Measurements from ENCODE around the gene SLC6A19. TPM values are rescaled to one million over a fixed set of nuclear protein-coding genes. Genes with fewer than 3 reads are reported as not detected.

The SLC6A19 gene
- total and polyA plus RNA-seq, 2 donors (not counting 1 experiment from before 2014, with no cell fraction given), result not detected

DNA sequence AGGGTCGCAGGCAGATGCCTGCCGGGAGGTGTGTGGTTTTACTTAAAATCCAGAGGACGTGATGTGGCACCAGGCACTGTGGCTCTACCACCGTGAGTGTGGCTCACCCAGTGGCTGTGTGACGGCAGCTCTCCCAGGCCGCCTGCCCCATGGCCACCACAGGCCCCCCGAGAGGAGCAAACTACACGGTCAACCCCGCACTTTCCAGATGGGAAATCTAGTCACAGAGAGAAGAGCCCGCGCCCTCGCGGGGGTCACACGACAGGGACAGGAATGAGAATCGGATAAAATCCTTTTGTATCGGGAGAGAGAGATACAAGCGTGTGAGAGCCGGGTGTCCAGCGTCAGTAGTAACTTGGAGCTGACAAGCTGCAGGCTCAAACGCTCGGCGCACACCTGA lies 69.0 kb downstream of the SLC6A19 start:
- Histone ChIP-seq H3K9me3 (ENCODE audit: control extremely low read depth in 1 of 3, control insufficient read depth in 2 of 3, insufficient read depth in 1 of 3, low read length in 2 of 3) (no peaks in the 10 kb centered on the region), H3K79me2 (ENCODE audit: control insufficient read depth, insufficient read depth, low read length) (no peaks in the 10 kb centered on the region), H4K20me1 (ENCODE audit: control insufficient read depth, insufficient read depth, low read length, poor library complexity, severe bottlenecking) (no peaks in the 10 kb centered on the region), H3K4me2 (replicated peaks; ENCODE audit: low read depth, low read length, poor library complexity, severe bottlenecking) (no peak overlapping the region), H3K4me1 (ENCODE audit: control insufficient read depth in 2 of 2, insufficient read depth in 2 of 2, low read length in 2 of 2) (no peaks in the 10 kb centered on the region), H3K27ac (ENCODE audit: low read length in 2 of 2) (no peak overlapping the region), H3K36me3 (replicated peaks in 1 of 2; ENCODE audit: control extremely low read depth in 1 of 2, control insufficient read depth in 1 of 2, extremely low read depth in 1 of 2, insufficient read depth in 2 of 2, low read length in 1 of 2) (no peaks in the 10 kb centered on the region), H2AFZ (ENCODE audit: insufficient read depth, low read depth, low read length, poor library complexity, severe bottlenecking) (no peak overlapping the region), H3K27me3 (replicated peaks in 1 of 4; ENCODE audit: control extremely low read depth in 1 of 4, control insufficient read depth in 3 of 4, insufficient read depth in 4 of 4, low read length in 3 of 4) (no peaks in the 10 kb centered on the region), H3K4me3 (ENCODE audit: control extremely low read depth in 1 of 5, extremely low read depth in 1 of 5, insufficient read depth in 1 of 5, low read depth in 2 of 5, low read length in 4 of 5) (no peak overlapping the region), H3K9ac (ENCODE audit: low read length) (no peak overlapping the region)
- Mint-ChIP-seq H3K4me1 (no peaks in the 10 kb centered on the region), H3K9me3 (ENCODE audit: insufficient read depth) (no peaks in the 10 kb centered on the region), H3K4me3 (no peak overlapping the region), H3K27ac (no peak overlapping the region), H3K27me3 (no peaks in the 10 kb centered on the region)
- POLR2A ChIA-PET, result no interaction called here
- DNase-seq (no peak), ATAC-seq (ENCODE audit: low read depth) (no peak)
- CTCF ChIA-PET, result no interaction called here
- TF ChIP-seq EZH2 (IDR thresholded peaks at IDR 0.05; ENCODE audit: borderline replicate concordance, insufficient read depth, low read depth, low read length, poor library complexity, severe bottlenecking), result no peak
- TF ChIP-seq, protein P1, sequence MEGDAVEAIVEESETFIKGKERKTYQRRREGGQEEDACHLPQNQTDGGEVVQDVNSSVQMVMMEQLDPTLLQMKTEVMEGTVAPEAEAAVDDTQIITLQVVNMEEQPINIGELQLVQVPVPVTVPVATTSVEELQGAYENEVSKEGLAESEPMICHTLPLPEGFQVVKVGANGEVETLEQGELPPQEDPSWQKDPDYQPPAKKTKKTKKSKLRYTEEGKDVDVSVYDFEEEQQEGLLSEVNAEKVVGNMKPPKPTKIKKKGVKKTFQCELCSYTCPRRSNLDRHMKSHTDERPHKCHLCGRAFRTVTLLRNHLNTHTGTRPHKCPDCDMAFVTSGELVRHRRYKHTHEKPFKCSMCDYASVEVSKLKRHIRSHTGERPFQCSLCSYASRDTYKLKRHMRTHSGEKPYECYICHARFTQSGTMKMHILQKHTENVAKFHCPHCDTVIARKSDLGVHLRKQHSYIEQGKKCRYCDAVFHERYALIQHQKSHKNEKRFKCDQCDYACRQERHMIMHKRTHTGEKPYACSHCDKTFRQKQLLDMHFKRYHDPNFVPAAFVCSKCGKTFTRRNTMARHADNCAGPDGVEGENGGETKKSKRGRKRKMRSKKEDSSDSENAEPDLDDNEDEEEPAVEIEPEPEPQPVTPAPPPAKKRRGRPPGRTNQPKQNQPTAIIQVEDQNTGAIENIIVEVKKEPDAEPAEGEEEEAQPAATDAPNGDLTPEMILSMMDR (IDR thresholded peaks at IDR 0.05), result no peak
- intact Hi-C loops (cut with micrococcal nuclease), result no loop called here
- 99% methylated on average over 15 of the region's 22 CpGs for WGBS (ENCODE audit: insufficient coverage)

DNA sequence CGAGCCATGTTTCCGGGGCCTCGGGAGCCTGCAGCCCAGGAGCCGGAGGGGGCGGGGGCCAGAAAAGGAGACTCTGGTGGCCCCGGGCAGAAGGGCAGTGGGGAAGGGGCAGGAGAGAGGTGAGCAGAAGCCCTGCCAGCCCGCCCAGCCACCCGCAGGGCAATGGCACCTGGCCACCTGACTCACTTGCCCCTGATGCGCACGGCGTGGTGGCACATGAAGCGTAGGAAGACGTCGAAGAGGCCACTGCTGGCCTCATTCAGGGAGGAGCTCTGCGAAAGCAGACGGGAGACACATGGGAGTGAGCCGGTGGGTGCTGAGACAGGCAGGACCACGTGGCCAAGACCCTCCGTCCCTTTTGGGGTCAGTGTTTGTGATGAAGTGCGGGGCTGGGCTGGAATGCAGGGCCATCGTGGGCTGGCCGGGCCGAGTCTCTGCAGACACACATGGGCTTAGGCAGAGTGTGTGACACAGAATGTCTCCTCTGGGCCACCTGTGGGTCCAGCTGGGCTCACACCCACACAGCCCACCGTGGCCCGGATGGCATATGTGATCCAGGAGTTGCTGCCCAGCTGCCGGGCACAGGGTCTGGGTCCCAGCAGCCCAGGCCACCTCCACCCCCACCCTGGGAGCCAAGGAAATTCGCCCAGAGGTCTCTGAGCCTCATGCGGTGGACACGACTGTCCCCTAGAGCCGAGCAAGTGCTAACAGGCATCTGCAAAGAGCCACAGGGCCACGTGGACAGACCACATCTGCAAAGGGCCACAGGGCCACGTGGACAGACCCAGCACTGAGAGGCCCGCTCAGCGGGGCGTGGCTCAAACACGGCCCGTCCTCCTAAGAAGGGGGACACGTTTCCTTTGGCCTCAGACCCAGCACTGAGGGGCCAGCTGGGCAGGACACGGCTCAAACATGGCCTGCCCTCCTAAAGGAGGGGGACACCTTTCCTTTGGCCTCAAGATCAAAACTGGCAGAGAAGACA lies 69.8 kb downstream of the SLC6A19 start:
- no peak for ATAC-seq (ENCODE audit: low read depth)
- no peaks in the 10 kb centered on the region for H3K27me3 ChIP-seq (replicated peaks in 1 of 4; ENCODE audit: control extremely low read depth in 1 of 4, control insufficient read depth in 3 of 4, insufficient read depth in 4 of 4, low read length in 3 of 4)
- Mint-ChIP-seq H3K27me3 (no peaks in the 10 kb centered on the region), H3K27ac (no peak overlapping the region), H3K4me1 (no peaks in the 10 kb centered on the region), H3K4me3 (no peak overlapping the region), H3K9me3 (ENCODE audit: insufficient read depth) (no peaks in the 10 kb centered on the region)
- H2AFZ ChIP-seq (ENCODE audit: insufficient read depth, low read depth, low read length, poor library complexity, severe bottlenecking), result no peak overlapping the region
- no peak overlapping the region for H3K4me2 ChIP-seq (replicated peaks; ENCODE audit: low read depth, low read length, poor library complexity, severe bottlenecking)
- H3K9me3 ChIP-seq (ENCODE audit: control extremely low read depth in 1 of 3, control insufficient read depth in 2 of 3, insufficient read depth in 1 of 3, low read length in 2 of 3), result no peaks in the 10 kb centered on the region
- H3K27ac ChIP-seq (ENCODE audit: low read length in 2 of 2), result no peak overlapping the region
- no peaks in the 10 kb centered on the region for H3K79me2 ChIP-seq (ENCODE audit: control insufficient read depth, insufficient read depth, low read length)
- ChIA-PET POLR2A (no interaction called here), CTCF (no interaction called here)
- H4K20me1 ChIP-seq (ENCODE audit: control insufficient read depth, insufficient read depth, low read length, poor library complexity, severe bottlenecking), result no peaks in the 10 kb centered on the region
- intact Hi-C loops (cut with micrococcal nuclease), result no loop called here
- no peaks in the 10 kb centered on the region for H3K4me1 ChIP-seq (ENCODE audit: control insufficient read depth in 2 of 2, insufficient read depth in 2 of 2, low read length in 2 of 2)
- no peak overlapping the region for H3K4me3 ChIP-seq (ENCODE audit: control extremely low read depth in 1 of 5, extremely low read depth in 1 of 5, insufficient read depth in 1 of 5, low read depth in 2 of 5, low read length in 4 of 5)
- TF ChIP-seq, protein P1 (IDR thresholded peaks at IDR 0.05), result no peak
- no peak for TF ChIP-seq EZH2 (IDR thresholded peaks at IDR 0.05; ENCODE audit: borderline replicate concordance, insufficient read depth, low read depth, low read length, poor library complexity, severe bottlenecking)
- H3K9ac ChIP-seq (ENCODE audit: low read length), result no peak overlapping the region
- 98% methylated on average over 39 of the region's 39 CpGs for WGBS (ENCODE audit: insufficient coverage)
- no peak for DNase-seq
- H3K36me3 ChIP-seq (replicated peaks in 1 of 2; ENCODE audit: control extremely low read depth in 1 of 2, control insufficient read depth in 1 of 2, extremely low read depth in 1 of 2, insufficient read depth in 2 of 2, low read length in 1 of 2), result no peaks in the 10 kb centered on the region

Data from B cell (primary cell).